ENCODE data around the gene CNDP1.
"Not testable (repeated sequence)": the region's sequence is repeated elsewhere in the genome, so short reads cannot be mapped to it uniquely, and the experiment has no call there.

CNDP1 gene

DNA sequence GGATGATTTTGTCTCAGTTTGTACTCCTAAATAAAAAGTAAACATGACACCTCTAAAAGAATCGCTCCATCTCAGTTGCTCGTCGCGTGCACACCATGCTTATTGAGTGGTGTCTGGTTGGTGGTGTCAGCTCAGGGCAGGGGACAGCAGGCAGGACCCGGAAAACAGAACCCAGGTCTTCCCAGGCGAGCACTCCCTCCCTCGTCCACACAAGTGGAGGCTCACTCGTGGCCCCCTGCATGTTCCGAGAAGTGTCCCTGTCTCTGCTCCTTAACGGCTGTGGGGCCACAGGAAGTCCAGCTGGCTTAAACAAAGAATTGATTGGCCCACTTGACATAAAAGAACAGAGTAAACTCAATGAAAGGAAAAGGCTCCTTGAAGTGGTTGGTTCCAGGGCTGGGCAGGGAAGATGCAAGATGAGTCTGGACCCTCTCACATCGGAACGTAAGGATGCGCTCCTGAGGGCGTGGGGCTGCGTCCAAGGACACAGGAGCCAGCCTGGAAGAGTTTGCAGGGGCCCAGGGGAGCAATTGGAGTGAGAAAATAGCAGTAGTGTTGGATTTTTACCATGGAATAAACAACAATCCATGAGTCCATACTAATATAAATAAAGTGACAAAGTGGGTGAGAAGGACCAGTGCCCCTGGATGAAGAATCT is 13.1 kb upstream of the CNDP1 start:
- H2BK5ac ChIP-seq (ENCODE audit: low read length): no peak overlapping the region
- H3K9ac ChIP-seq (ENCODE audit: low read depth, low read length, poor library complexity): no peak overlapping the region
- H3K18ac ChIP-seq (ENCODE audit: low read length): no peak overlapping the region
- no peak for DNase-seq (ENCODE audit: low spot score)
- H4K8ac ChIP-seq (ENCODE audit: low read depth, low read length): no peak overlapping the region
- H4K91ac ChIP-seq (ENCODE audit: low read depth, low read length, poor library complexity): no peak overlapping the region
- H3K36me3 ChIP-seq (replicated peaks in 1 of 2; ENCODE audit: control insufficient read depth in 2 of 2, insufficient read depth in 2 of 2, low read length in 2 of 2): peaks cover 51 to 57% of the 10 kb centered on the region in 2 donors
- H2AK5ac ChIP-seq (ENCODE audit: low read depth, low read length): no peak overlapping the region
- no peak overlapping the region for H3K4ac ChIP-seq (ENCODE audit: low read length)
- no peak overlapping the region for H3K14ac ChIP-seq (ENCODE audit: low read length)
- H3K4me3 ChIP-seq (ENCODE audit: low read length in 2 of 2): no peak overlapping the region
- H2BK120ac ChIP-seq (ENCODE audit: low read depth, low read length): no peak overlapping the region
- H3K27ac ChIP-seq (replicated peaks; ENCODE audit: low read length): no peak overlapping the region
- no peak overlapping the region for H2BK12ac ChIP-seq (ENCODE audit: low read length)
- no CpG with 5 or more reads among the region's 15 CpGs for WGBS, 2 donors (ENCODE audit: extremely low coverage in 2 of 2, insufficient read length in 2 of 2, insufficient replicate concordance in 1 of 2)
- no peak overlapping the region for H2AFZ ChIP-seq (ENCODE audit: low read length)
- no peaks in the 10 kb centered on the region for H3K27me3 ChIP-seq (ENCODE audit: control insufficient read depth in 3 of 3, insufficient read depth in 3 of 3, low read depth in 1 of 3, low read length in 3 of 3)
- H3K79me1 ChIP-seq (ENCODE audit: low read depth, low read length): peaks cover 3% of the 10 kb centered on the region
- H3K9me3 ChIP-seq (replicated peaks in 1 of 2; ENCODE audit: control insufficient read depth in 2 of 2, insufficient read depth in 1 of 2, low read depth in 1 of 2, low read length in 2 of 2): peaks cover 6 to 26% of the 10 kb centered on the region in 2 donors
- no peaks in the 10 kb centered on the region for H3K4me1 ChIP-seq (ENCODE audit: control insufficient read depth in 2 of 2, insufficient read depth in 1 of 2, low read depth in 1 of 2, low read length in 2 of 2)
- no peak overlapping the region for H3K23ac ChIP-seq (ENCODE audit: low read depth, low read length, poor library complexity)
- H2BK15ac ChIP-seq (ENCODE audit: low read length): no peak overlapping the region
- no peak overlapping the region for H3K4me2 ChIP-seq (ENCODE audit: insufficient read depth, low read length, poor library complexity, severe bottlenecking)

DNA sequence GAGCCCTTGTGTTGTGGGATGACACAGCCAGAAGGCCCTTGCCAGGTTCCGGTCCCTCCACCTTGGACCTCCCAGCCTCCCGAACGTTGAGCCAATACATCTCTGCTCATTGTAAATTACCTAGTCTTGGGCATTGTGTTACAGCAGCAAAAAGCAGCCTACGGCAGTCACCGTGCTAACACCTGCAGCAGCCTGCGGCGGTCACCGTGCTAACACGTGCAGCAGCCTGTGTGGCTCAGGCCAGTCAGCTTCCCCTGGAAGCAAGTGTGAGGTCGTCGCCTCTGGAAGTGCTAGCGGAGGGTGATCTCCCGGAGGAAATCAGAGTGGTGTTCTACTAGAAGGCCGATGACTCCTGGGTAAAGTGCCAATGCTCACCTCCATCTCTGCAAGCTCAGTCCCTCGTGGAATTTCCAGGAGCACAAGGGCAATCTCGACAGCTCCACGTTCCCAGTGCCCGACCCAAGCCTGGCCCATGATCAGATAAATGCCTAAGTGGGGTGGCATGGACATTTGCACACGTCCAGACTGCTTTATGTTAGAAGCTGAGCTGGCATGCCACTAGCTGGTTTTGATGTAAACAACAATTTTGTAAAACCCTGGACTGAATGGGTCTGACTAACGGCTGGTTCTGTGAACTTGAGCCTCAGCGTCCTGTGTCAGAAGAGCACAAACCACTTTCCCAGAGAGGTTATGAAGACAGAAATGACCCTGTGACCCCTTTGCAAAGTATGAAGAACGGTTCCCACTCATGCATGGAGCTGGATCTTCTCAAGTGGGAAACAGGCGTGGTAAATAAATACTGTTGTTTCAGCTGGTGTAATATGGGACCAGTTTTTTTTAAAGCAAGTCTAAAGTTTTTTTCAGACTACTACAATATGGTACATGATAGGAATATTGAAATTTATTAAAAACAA is 11.4 kb upstream of the CNDP1 start:
- WGBS, 2 donors (ENCODE audit: extremely low coverage in 2 of 2, insufficient read length in 2 of 2, insufficient replicate concordance in 1 of 2): no CpG with 5 or more reads among the region's 23 CpGs
- Histone ChIP-seq H3K18ac (ENCODE audit: low read length) (no peak overlapping the region), H3K79me1 (ENCODE audit: low read depth, low read length) (peaks cover 3% of the 10 kb centered on the region), H3K4me3 (ENCODE audit: low read length in 2 of 2) (no peak overlapping the region), H2BK15ac (ENCODE audit: low read length) (no peak overlapping the region), H2BK120ac (ENCODE audit: low read depth, low read length) (no peak overlapping the region), H2BK12ac (ENCODE audit: low read length) (no peak overlapping the region), H3K4ac (ENCODE audit: low read length) (no peak overlapping the region), H3K9ac (ENCODE audit: low read depth, low read length, poor library complexity) (no peak overlapping the region), H4K91ac (ENCODE audit: low read depth, low read length, poor library complexity) (no peak overlapping the region), H3K36me3 (replicated peaks in 1 of 2; ENCODE audit: control insufficient read depth in 2 of 2, insufficient read depth in 2 of 2, low read length in 2 of 2) (peaks cover 35 to 45% of the 10 kb centered on the region in 2 donors), H3K4me2 (ENCODE audit: insufficient read depth, low read length, poor library complexity, severe bottlenecking) (no peak overlapping the region), H3K4me1 (ENCODE audit: control insufficient read depth in 2 of 2, insufficient read depth in 1 of 2, low read depth in 1 of 2, low read length in 2 of 2) (no peaks in the 10 kb centered on the region), H2BK5ac (ENCODE audit: low read length) (peak overlapping the region; percentile 21), H2AFZ (ENCODE audit: low read length) (no peak overlapping the region), H3K23ac (ENCODE audit: low read depth, low read length, poor library complexity) (peak overlapping the region; percentile 83), H3K27me3 (ENCODE audit: control insufficient read depth in 3 of 3, insufficient read depth in 3 of 3, low read depth in 1 of 3, low read length in 3 of 3) (no peaks in the 10 kb centered on the region), H4K8ac (ENCODE audit: low read depth, low read length) (no peak overlapping the region), H3K27ac (replicated peaks; ENCODE audit: low read length) (no peak overlapping the region), H3K9me3 (replicated peaks in 1 of 2; ENCODE audit: control insufficient read depth in 2 of 2, insufficient read depth in 1 of 2, low read depth in 1 of 2, low read length in 2 of 2) (peaks cover 6 to 26% of the 10 kb centered on the region in 2 donors), H2AK5ac (ENCODE audit: low read depth, low read length) (no peak overlapping the region), H3K14ac (ENCODE audit: low read length) (no peak overlapping the region)
- no peak for DNase-seq (ENCODE audit: low spot score)

DNA sequence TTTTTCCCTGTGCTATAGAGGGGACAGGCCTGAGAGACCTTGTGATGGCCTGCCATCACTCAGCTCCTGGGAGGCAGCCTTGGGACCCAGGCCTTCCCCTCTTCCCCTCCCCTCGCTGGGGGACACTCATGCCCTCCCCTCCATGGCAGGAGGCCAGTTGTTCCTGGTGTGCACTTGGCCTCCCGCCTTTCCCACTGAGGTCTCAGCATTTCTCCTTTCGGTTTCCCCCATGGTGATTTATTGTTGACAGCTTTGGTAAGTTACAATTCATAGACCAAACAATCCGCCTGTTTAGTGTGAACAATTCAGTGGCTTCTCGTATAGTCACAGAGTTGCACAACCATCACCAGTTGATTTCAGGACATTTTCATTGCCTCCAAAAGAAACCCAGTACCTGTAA is 10.2 kb upstream of the CNDP1 start:
- Histone ChIP-seq H3K4me1 (ENCODE audit: control insufficient read depth in 2 of 2, insufficient read depth in 1 of 2, low read depth in 1 of 2, low read length in 2 of 2) (no peaks in the 10 kb centered on the region), H3K79me1 (ENCODE audit: low read depth, low read length) (peaks cover 3% of the 10 kb centered on the region), H3K27ac (replicated peaks; ENCODE audit: low read length) (no peak overlapping the region), H3K4me2 (ENCODE audit: insufficient read depth, low read length, poor library complexity, severe bottlenecking) (no peak overlapping the region), H3K36me3 (replicated peaks in 1 of 2; ENCODE audit: control insufficient read depth in 2 of 2, insufficient read depth in 2 of 2, low read length in 2 of 2) (peaks cover 25 to 35% of the 10 kb centered on the region in 2 donors), H2BK12ac (ENCODE audit: low read length) (no peak overlapping the region), H4K8ac (ENCODE audit: low read depth, low read length) (no peak overlapping the region), H4K91ac (ENCODE audit: low read depth, low read length, poor library complexity) (no peak overlapping the region), H3K4me3 (ENCODE audit: low read length in 2 of 2) (no peak overlapping the region), H2BK5ac (ENCODE audit: low read length) (no peak overlapping the region), H2BK15ac (ENCODE audit: low read length) (no peak overlapping the region), H2AK5ac (ENCODE audit: low read depth, low read length) (no peak overlapping the region), H3K9me3 (replicated peaks in 1 of 2; ENCODE audit: control insufficient read depth in 2 of 2, insufficient read depth in 1 of 2, low read depth in 1 of 2, low read length in 2 of 2) (peaks cover 6 to 26% of the 10 kb centered on the region in 2 donors), H3K9ac (ENCODE audit: low read depth, low read length, poor library complexity) (no peak overlapping the region), H2AFZ (ENCODE audit: low read length) (no peak overlapping the region), H3K14ac (ENCODE audit: low read length) (no peak overlapping the region), H3K23ac (ENCODE audit: low read depth, low read length, poor library complexity) (no peak overlapping the region), H3K18ac (ENCODE audit: low read length) (no peak overlapping the region), H3K27me3 (ENCODE audit: control insufficient read depth in 3 of 3, insufficient read depth in 3 of 3, low read depth in 1 of 3, low read length in 3 of 3) (no peaks in the 10 kb centered on the region), H3K4ac (ENCODE audit: low read length) (no peak overlapping the region), H2BK120ac (ENCODE audit: low read depth, low read length) (no peak overlapping the region)
- DNase-seq (ENCODE audit: low spot score): no peak
- no CpG with 5 or more reads among the region's 5 CpGs for WGBS, 2 donors (ENCODE audit: extremely low coverage in 2 of 2, insufficient read length in 2 of 2, insufficient replicate concordance in 1 of 2)

DNA sequence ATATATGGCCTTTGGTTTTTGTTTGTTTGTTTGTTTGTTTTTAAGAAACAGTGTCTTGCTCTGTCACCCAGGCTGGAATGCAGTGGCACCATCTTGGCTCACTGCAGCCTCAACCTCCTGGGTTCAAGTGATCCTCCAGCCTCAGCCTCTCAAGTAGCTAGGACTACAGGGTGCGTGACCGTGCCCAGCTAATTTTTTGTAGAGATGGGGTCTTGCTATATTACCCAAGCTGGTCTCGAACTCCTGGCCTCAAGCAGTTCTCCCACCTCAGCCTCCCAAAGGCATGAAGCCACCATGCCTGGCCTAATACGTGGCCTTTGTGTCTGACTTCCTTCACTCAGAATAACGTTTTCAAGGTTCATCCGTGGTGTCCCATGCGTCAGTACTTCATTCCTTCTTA is 9.4 kb upstream of the CNDP1 start:
- H3K14ac ChIP-seq (ENCODE audit: low read length); H4K91ac ChIP-seq (ENCODE audit: low read depth, low read length, poor library complexity); H3K4me1 ChIP-seq (ENCODE audit: control insufficient read depth in 2 of 2, insufficient read depth in 1 of 2, low read depth in 1 of 2, low read length in 2 of 2); H4K8ac ChIP-seq (ENCODE audit: low read depth, low read length); H3K79me1 ChIP-seq (ENCODE audit: low read depth, low read length); H3K27me3 ChIP-seq (ENCODE audit: control insufficient read depth in 3 of 3, insufficient read depth in 3 of 3, low read depth in 1 of 3, low read length in 3 of 3); H2AK5ac ChIP-seq (ENCODE audit: low read depth, low read length); H3K4me3 ChIP-seq (ENCODE audit: low read length in 2 of 2); H2BK12ac ChIP-seq (ENCODE audit: low read length); H3K23ac ChIP-seq (ENCODE audit: low read depth, low read length, poor library complexity); H2BK120ac ChIP-seq (ENCODE audit: low read depth, low read length); H3K4ac ChIP-seq (ENCODE audit: low read length); H2AFZ ChIP-seq (ENCODE audit: low read length); H3K27ac ChIP-seq (replicated peaks; ENCODE audit: low read length); H3K18ac ChIP-seq (ENCODE audit: low read length); H3K9ac ChIP-seq (ENCODE audit: low read depth, low read length, poor library complexity); H2BK15ac ChIP-seq (ENCODE audit: low read length); H2BK5ac ChIP-seq (ENCODE audit: low read length); DNase-seq (ENCODE audit: low spot score); H3K4me2 ChIP-seq (ENCODE audit: insufficient read depth, low read length, poor library complexity, severe bottlenecking): not testable (repeated sequence)
- WGBS, 2 donors (ENCODE audit: extremely low coverage in 2 of 2, insufficient read length in 2 of 2, insufficient replicate concordance in 1 of 2): no CpG with 5 or more reads among the region's 7 CpGs
- Histone ChIP-seq H3K9me3 (replicated peaks in 1 of 2; ENCODE audit: control insufficient read depth in 2 of 2, insufficient read depth in 1 of 2, low read depth in 1 of 2, low read length in 2 of 2) (peaks cover 6 to 26% of the 10 kb centered on the region in 2 donors), H3K36me3 (replicated peaks in 1 of 2; ENCODE audit: control insufficient read depth in 2 of 2, insufficient read depth in 2 of 2, low read length in 2 of 2) (peaks cover 17 to 27% of the 10 kb centered on the region in 2 donors)

Measured in neuronal stem cell (in vitro differentiated cells).